HG03139 (cell line): ENCODE measurements around the gene UROS.
A peak's percentile ranks its signal among the peaks of the same experiment; 100 is the strongest.

Experiments
- ATAC-seq: cut with Tn5 transposase; IDR thresholded peaks from one replicate; pipeline ENCODE4 v1.9.1; 2021; ENCODE audit not compliant: unreplicated experiment

The UROS gene

DNA sequence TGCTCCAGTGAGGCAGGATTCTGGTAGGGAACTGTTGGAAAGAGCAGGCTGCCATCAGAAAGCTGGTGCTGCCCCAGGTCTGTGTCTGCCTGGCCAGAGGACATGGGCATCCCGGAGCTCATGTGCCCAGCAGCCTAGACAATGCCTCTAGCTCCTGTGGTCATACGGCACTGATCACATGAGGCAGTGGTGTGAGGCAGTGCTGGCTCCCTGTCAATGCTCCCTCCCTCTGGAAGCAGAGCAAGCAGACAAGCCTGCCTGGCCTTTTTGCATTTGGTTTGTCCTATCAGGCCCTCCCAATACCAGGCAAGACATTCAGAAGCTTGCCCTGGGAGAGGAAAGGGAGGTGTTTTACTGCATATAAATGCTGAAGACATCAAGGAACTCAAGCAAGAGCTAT lies 27.9 kb downstream of the UROS start:
- ATAC-seq, result no peak

DNA sequence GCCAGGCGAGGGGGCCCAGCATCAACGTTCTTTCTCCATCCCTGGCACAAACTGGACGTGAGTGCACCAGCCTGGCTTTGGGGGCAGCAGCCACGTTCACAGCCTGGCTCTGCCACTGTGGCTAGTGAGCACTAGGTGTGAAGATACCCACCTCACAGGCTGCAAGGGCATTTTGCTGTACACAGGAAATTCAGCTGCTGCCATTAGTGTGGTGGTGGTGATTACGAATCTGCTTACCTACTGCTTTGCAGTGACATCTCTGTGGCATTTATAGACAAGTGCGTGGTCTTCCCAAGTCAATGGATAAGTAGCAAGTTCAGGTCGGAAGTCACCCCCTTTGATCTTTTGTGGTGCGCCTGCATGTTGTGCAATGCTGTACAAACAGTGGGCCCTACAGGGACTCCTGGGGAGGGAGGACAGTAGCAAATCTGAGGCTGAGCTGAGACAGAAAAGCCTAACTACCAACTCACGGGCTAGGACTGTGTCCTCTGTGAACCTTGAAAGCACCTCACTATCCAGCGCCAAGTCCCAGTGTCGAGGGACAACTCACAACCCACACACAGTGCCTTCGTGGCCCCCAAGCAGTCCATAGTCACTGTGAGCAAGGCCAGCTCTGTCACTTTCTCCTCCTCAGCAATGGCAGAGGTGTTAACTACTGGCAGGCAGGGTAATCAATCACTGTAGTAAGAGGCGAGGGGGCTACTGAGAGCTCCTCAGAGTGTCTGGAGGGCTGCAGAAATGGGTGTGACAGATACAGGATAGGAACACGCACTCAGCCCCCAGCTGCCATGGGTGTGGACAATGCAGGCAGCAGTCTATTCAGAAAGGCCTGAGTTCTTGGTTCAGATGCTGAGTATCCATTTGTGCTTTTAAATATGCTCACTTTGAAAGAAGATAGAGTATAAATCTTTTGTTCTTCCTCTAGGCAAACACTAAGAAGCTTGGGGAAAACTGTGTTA lies 30.4 kb downstream of the UROS start:
- no peak for ATAC-seq

DNA sequence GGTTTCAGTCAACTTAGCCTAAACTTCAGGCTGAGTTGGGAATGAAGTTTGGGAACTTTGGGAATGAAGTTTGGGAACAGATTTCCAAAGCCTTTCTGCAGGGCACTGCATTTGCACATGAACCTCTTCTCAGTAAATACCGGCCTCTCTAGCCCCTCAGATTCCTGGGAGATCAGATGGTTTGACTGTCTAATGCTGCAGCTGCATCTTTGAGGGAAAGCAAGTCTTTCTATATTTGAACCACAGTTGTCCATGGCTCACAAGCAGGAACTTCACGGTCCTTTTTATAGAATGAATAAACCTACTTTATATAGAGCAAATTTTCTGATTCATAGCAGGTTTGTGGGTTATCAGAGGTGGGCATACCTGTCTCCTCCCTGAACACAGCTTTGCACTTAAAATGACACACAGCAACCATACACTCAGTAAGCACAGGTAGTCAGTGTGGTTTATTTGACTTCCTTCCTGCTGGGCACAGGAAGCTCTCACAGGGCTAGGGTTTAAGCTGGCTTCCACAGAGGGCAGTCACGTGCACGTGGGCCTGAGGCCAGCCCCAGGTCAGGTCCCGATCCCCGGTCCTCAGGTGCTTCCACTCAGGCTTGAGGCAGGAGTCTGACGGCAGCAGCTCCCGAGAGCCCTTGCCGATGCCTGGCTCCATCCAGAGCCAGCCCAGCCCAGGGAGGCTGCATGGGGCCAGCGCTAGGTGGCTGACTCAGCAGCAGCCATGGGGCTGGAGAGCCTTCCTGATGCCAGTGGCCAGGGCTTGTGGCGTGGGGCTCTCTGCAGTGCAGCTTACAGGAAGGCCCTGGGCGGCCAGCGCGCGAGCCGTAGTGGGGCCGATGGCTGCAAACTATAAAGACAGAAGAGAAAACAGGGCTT lies 34.7 kb downstream of the UROS start:
- ATAC-seq, result no peak

DNA sequence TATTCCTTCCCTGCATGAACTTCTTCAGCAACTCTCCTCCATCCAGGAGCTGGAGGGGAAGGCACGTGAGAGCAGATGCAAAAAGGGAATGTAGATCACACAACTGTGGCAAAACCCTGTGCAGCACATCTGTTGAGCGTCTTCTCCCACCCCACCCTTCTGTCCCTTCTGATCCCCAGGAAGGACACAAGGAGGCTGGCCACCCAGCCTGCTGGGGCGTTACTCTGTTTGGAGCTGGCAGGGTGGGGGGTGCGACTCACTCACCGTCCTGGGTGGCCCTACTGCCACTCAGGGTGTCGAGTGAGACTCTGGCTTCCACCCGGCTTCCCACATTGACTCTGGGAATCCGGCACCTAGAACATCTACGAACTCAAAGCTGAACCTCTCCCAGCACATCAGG lies 37.3 kb downstream of the UROS start:
- no peak for ATAC-seq

DNA sequence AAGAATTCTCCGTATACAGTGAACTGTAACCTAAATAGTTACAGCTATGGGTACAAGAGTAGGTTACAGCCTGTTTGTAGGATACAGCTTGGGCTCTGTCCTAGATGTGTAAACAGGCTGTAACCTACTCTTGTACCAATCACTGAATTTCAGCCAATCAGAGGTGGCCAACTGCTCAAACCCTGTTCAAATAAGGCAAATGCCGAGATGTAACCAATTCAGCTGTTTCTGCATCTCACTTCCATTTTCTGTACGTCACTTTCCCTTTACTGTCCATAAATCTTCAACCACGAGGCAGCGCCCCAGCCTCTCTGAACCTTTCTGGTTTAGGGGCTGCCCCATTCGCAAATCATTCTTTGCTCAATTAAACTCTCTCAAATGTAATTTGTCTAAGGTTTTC lies 39.1 kb downstream of the UROS start:
- peak; percentile 83 for ATAC-seq

DNA sequence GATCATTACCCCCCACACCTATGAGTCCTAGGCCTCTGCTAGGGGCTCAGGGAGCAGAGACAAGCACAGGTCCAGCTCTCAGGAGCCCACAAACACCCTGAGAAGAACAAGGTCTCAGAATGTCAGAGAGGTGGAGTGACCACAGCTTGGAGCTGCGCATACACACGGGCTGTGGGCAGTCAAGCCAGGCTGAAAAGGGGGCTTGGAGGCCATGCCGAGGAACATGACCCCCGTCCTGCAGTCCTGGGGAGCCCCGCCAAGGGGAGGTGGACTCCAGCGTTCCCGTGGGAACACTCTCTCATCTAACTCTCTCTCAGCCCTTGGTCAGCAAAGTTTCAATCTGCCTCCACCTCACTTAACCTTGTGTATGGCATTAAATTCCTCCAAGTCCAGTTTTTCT lies 39.6 kb downstream of the UROS start:
- ATAC-seq, result no peak

DNA sequence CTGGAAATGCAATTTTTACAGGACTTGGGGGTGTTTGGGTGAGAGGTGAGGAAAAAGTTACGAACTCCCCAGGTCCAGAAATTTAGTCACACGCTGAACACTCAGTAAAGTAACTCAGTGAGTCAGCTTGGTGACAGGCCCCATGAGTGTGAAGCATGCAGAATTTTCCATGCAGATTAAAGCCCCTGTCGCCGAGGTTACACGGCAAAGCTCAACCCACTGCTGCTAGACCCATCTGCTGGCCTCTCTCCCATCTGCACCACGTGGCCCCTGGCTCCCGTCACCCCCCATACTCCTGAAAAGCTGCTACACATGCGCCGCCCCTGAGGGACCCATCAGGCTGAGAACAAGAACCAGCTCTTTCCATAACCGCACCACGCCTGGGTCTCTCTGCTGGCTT lies 40.4 kb downstream of the UROS start:
- no peak for ATAC-seq

DNA sequence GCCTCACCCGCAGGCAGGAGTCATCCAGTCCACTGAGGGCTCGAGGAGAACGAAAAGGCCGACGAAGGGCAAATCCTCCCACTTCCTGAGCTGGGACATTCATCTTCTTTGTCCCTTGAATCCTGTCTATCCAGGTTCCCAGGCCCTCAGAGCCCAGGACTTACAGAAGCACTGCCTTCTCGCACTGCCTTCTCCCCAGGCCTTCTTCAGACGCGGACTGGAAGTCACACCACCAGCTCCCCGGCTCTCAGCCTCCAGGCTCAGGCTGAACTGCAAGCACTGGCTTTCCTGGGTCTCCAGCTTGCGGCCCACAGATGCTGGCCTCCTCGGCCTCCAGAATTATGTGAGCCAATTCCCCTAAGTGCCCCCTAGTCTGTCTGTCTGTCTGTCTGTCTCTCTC lies 41.0 kb downstream of the UROS start:
- ATAC-seq, result no peak

DNA sequence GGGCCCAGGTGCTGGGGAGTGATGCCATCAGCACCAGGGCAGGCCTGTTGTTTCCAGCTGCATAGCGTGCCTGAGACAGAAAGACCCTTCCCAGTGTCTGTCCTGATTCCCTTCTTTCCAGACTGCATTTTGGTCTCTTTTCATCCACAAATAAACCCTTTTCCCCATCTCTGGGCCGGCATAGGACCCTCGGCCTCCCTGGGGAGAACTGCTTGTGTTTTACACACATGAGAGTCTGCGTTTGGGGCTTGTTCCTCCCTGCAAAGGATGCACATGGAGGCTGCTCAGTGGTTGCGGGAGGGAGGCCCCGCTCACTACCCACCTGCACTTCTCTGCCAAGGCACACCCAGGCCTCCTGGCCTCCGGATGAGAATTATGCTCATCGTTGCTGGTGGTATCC lies 41.7 kb downstream of the UROS start:
- ATAC-seq, result no peak

DNA sequence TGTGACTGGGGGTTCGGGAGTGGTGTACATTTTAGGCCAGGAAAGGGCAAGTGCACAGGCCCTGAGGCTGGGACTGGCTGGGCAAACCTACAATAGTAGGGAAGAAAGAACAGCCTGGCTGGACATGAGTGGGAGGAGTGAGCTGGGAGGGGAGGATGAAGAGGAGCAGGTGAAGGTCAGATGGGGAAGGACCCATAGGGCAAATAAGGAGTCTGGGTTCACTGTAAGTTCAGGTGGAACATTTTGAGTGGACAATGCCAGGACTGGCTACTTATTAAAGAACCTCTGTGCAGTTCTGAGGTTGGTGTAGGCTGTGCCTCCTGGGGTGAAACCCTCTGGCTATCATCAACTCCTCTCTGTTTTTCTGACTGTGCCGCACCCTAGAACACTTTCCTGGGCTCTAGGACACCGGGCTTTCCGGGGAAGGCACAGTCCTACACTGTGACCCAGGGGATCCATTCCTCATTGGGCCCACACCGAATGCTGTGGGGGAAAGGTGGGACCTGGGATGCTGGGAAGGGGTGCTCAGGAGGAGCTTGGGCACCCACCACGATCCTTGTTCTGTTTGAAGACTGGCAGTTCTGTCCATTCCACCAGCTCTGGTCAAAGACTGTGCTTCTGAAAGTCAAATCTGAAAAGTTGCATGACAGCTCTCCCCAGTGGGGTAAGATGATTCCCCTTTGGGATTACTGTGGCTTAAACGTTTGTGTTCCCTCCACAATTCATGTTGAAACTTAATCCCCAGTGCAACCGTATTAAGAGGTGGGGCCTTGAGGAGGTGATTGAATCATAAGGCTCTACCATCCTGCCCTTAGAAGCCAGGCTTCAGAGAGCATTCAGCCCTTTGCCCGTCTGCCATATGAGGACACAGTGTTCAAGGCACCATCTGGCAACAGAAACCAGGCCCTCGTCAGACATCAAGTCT lies 43.4 kb downstream of the UROS start:
- no peak for ATAC-seq

DNA sequence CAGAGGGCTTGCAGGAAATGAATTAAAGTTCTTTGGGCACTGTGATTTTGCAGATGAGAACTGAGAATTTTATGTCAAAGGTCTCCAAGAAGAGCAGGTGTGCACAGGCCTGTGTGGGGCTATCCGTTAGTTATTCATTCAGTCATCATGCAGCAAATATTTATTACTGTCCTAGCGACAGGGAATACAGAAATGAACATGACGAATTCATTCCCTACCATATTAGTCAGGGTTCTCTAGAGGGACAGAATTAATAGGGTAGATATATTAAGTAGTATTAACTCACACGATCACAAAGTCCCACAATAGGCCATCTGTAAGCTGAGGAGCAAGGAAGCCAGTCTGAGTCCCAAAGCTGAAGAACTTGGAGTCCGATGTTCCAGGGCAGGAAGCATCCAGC lies 44.5 kb downstream of the UROS start:
- no peak for ATAC-seq

DNA sequence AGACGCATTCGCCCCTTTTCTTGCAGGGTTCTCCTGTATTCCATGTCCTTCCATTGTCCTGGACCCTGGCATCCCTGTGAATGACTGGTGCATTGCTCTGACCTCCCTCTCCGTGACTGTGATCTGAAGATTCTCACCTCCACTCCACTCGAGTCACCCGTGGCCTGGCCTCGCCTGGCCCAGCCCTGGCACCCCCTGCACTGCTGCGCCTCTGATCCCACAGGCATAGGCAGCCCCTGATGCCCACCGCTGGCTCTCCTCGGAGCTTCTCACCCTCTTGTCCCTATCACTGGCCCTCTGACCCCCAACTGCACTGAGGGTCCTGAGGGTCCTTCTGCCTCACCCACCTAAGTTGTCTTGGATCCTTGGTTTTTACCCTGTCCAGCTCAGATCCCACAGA lies 45.3 kb downstream of the UROS start:
- ATAC-seq, result no peak

DNA sequence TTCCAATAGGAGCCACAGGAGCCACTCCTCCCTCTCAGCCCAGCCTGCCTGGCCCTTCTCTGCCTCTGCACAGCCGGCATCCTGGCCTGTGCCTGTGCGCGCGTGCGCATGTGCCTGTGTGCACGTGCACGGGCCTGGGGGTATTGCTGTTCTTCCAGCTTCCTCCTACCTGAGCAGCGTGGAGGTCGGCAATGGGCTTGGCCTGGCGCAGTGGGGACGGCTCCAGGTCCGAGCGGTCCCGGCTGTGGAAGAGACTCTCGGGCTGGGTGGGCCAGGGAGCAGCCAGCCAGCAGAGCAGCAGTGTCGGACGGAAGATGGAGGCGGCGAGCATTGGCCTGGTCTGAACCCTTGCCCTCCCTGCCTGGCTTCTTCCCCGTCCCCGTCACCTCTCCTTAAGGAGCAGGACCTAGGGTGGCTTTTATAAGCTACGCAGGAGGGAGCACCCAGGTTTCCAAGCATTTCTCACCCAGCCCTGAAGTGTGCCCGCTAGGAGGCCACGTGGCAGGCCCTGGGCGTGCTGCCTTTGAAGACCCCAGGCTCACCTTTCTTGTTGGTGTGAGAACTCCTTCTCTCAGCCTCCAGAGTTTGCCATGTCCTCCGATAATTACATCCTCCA lies 47.5 kb downstream of the UROS start, which contains the start of gene MMP21:
TSS of gene MMP21 (minus strand) at position 331 of the 616 bp plus-strand sequence. CDS start at position 331, 0 bp downstream.
- no peak for ATAC-seq

DNA sequence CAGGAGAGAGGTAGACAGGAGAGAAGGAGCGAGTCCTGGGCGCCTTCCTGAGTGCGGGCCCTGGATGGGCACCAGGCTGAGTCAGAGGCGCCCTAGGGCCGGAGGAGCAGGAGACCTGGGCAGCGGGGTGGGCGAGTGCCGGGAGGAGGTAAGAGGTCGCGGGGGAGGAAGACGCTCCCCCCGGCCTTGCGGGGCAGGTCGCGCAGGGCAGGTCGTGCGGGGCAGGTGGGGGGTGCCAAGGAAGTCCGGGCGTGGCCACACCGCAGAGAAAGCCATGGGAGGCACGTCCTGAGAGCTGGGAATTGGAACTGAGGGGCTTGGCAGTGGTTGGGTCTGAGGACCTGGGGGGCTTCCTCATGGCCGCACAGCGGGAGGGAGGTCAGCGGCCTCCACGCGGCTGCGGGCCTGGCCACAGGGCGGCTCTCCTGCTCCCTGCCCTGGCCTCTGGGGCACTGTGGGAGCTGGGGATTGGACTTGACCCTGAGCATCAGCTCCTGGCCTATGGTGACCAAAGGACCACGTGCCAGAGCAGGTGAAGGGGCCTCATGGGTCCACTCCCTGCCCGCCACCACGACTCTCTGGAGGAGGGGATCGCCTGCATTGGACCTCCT lies 48.4 kb downstream of the UROS start:
- ATAC-seq, result no peak

DNA sequence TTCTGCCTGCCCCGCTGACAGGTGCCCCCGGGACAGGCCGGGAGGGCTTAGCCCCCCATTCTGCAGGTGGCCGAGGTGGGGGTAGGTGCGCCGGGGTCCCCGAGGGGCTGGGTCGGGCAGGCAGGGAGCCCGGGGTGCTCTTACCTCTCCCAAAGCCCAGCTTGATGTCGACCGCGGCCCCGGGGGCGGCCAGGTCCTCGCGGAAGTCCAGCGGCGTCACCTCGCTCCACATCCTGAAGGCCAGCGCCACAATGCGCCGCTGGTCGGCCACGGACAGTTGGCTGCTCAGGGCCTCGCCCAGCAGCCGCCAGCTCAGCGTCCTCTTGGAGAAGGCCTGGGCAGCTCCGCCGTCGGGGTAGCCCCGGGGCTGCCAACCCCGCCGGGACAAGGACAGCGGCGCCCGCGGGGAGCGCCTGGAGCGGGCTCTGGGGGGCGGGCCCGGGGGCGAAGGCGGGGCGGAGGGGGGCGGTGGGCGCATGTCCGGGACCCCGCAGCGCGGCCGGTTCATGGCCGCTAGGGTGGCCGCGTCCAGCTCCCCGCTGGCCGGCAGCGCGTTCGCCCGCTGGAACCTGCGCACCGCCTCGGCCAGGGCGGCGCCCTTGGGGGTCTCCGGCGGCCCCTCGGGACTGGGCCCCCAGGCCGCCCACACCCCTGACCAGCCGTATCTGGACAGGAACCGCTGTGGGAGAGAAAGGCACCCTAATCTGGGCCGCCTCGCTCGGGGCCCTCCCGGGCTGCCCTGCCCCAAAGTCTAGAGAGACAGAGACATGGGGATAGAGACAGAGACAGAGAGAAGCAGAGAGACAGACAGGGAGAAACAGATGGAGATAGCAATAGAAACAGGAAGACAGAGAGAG lies 49.1 kb downstream of the UROS start:
- ATAC-seq, result no peak

DNA sequence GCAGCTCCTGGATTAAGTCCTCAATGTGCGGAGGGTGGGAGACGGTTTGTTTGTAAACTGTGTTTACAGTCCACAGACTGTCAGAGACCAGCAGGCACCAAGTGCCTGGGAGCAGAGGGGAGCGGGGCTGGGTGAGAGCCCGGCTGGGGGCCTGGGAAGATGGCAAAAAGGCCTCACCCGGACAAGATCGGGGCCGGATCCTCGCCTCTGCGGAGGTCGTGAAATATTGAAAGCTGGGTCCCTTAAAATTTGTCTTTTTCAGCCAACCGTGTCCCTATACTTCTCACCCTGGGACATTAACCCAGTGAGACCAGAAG lies 50.2 kb downstream of the UROS start:
- ATAC-seq, result no peak

DNA sequence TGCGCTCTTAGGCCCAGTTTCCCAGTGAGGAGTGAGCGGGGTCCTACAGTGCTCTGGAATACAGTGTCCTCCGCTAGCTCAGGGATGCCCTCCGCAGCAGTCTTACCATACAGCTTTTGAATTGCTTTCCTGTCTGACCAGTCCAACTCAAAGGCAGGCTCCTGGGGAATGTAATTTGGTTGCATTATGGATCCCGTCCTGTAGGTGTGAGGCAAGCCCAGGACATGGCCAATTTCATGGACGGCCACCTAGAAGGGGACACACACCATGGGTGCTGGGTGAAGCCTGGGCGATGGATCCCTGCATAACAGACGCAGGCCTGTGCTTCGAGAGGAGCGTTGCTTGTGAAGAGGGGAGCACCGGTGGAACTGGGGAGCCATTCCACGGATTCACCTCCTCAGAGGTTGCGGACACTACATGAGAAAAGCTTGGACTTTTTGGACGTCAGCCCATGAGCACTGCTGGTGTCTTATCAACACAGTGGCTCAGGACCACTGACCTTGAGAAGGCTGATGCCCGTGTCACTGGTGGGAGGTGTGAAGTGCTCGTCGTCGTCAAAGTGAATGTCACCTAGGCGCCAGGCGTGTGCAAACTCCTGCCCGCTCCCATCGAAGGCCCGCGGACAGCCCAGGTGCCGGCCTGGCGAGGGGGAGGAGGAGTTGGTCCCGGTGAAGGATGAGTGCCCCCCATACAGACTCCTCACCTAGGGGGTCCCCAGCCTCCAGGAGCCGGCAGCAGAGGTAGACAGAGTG lies 50.8 kb downstream of the UROS start:
- ATAC-seq, result no peak

DNA sequence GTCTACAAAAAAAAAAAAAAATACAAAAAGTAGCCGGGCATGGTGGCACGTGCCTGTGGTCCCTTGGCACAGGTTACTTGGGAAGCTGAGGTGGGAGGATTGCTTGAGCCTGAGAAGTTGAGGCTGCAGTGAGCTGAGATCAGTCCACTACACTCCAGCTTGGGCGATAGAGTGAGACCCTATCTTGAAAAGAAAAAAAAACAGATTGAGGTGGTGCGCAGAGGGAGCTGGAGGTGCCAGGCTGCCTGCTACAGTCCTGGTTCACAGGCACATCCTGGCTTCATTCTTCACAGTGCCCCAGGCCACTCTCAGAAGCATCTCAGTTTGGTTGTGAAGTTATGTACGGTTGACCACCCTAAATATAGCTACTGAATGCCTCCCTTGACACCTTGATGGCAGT lies 52.2 kb downstream of the UROS start:
- ATAC-seq, result no peak
